AG09319 (cell line): ENCODE data around the gene ATXN1.
"Not testable (repeated sequence)": the region's sequence is repeated elsewhere in the genome, so short reads cannot be mapped to it uniquely, and the experiment has no call there.

Experiments used
- DNase-seq: peaks from one replicate; pipeline ENCODE4 v3.0.0-alpha.2; 2010; ENCODE audit warnings: low read depth; ENCODE audit errors: extremely low read depth
- CTCF ChIP-seq: IDR thresholded peaks from 2 replicates; pipeline ENCODE4 v1.5.1; 2011; ENCODE audit warnings: low read depth, mild to moderate bottlenecking, inconsistent platforms, low read length, moderate library complexity

Gene ATXN1

GRCh38 chr6:16265351-16266341 lies 495.6 kb downstream of the ATXN1 start:
- TF ChIP-seq CTCF, result no peak
- DNase-seq, result no peak

GRCh38 chr6:16264785-16265184 lies 496.5 kb downstream of the ATXN1 start:
- DNase-seq, result no peak
- TF ChIP-seq CTCF, result no peak

- DNase-seq, result not testable (repeated sequence)
These were observed 497.7 kb downstream of the ATXN1 start for GRCh38 chr6:16263464-16264099.

- DNase-seq, result not testable (repeated sequence)
These were observed 498.5 kb downstream of the ATXN1 start for GRCh38 chr6:16262773-16263172.

GRCh38 chr6:16260602-16261001 lies 500.7 kb downstream of the ATXN1 start:
- DNase-seq, result not testable (repeated sequence)

- not testable (repeated sequence) for DNase-seq
These were observed 501.7 kb downstream of the ATXN1 start for GRCh38 chr6:16259604-16260003.

GRCh38 chr6:16258709-16259075 lies 502.6 kb downstream of the ATXN1 start:
- TF ChIP-seq CTCF, result no peak
- no peak for DNase-seq

- DNase-seq, result no peak
- TF ChIP-seq CTCF, result no peak
These were observed 503.1 kb downstream of the ATXN1 start for GRCh38 chr6:16257999-16258708.

GRCh38 chr6:16256781-16257180 lies 504.5 kb downstream of the ATXN1 start:
- TF ChIP-seq CTCF, result no peak
- DNase-seq, result no peak
